Suprapubic skin (tissue), 4 donors: ENCODE data around the gene EDN3. TPM values are rescaled to one million over a fixed set of nuclear protein-coding genes. Genes with fewer than 3 reads are reported as not detected.

Source experiments
- DNase-seq, 2 donors: peaks; one replicate each; pipeline ENCODE4 v3.0.0-alpha.2; 2019; ENCODE audit warnings: low spot score in 2 of 2
- H3K27ac ChIP-seq: fragments of 200-600 bp; sonication (generic); one replicate; pipeline ENCODE4 v1.5.1; 2019
- H3K27me3 ChIP-seq: fragments of 200-600 bp; sonication (generic); one replicate; pipeline ENCODE4 v1.5.1; 2019
- H3K36me3 ChIP-seq: fragments of 200-600 bp; sonication (generic); one replicate; pipeline ENCODE4 v1.5.1; 2019
- H3K4me1 ChIP-seq: fragments of 200-600 bp; sonication (generic); one replicate; pipeline ENCODE4 v1.5.1; 2019
- H3K4me3 ChIP-seq: fragments of 200-600 bp; sonication (generic); one replicate; pipeline ENCODE4 v1.5.1; 2019; ENCODE audit warnings: mild to moderate bottlenecking
- H3K9me3 ChIP-seq: fragments of 200-600 bp; sonication (generic); one replicate; pipeline ENCODE4 v1.5.1; 2019
- EP300 ChIP-seq: sonication (generic); formaldehyde crosslinking; IDR thresholded peaks from one replicate; pipeline ENCODE4 v1.6.1; 2017; ENCODE audit warnings: antibody characterized with exemption
- POLR2A ChIP-seq, 2 donors: fragments of 450-650 bp; IDR thresholded peaks; one replicate each; pipeline ENCODE4 v1.6.1; 2017; ENCODE audit warnings: antibody characterized with exemption in 2 of 2, mild to moderate bottlenecking in 2 of 2, moderate library complexity in 2 of 2
- POLR2AphosphoS5 ChIP-seq, 3 donors: sonication (generic); formaldehyde crosslinking; IDR thresholded peaks; one replicate each; pipeline ENCODE4 v1.6.1; 2017; ENCODE audit warnings: antibody characterized with exemption in 3 of 3
- WGBS: methylation state at CpG from one replicate; pipeline ENCODE4 v1.1.5; 2018; 5-methylcytosine and 5-hydroxymethylcytosine counted together
- total RNA-seq, 4 donors: library from RNA; depleted of rRNA; stranded (reverse); fragments of >200 nt; gene quantifications; one replicate each; pipeline ENCODE4 v1.1.0, GENCODE V29; 2016
- TF ChIP-seq, protein P1 (sequence below), 2 donors: fragments of 200-600 bp in 1 of 2; fragments of 450-650 bp in 1 of 2; sonication (generic) in 1 of 2; IDR thresholded peaks; one replicate each; pipeline ENCODE4 v1.5.1; 2016 to 2019; ENCODE audit warnings: antibody characterized with exemption in 2 of 2, mild to moderate bottlenecking in 1 of 2, moderate library complexity in 1 of 2

Gene EDN3
- total RNA-seq, 4 donors from 2014 or later = 0.97 to 2.4 (median 1.6) TPM

DNA sequence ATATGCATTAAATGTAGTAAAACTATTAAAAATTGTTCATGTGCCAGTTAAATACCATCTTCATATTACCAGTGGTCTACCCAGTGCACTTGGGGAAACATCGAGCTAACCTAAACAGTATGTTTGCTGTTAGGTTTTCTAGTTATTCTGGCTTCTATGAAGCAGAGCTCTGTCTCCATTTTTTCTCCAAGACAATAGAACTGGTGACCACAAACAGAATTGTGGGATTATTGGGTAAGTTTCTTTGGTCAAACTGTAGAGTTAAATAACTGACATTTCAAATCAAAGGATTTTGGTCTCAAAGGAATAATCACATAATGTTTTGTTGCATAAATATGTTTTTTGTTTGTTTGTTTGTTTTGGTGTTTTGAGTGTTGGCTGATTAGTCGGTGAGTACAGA, 40.5 kb upstream of the EDN3 start:
- no peak overlapping the region for H3K27ac ChIP-seq
- no peaks in the 10 kb centered on the region for H3K4me1 ChIP-seq
- no peak for DNase-seq
- WGBS = 74% methylated on average over 2 of the region's 2 CpGs
- H3K36me3 ChIP-seq = no peaks in the 10 kb centered on the region
- H3K4me3 ChIP-seq = no peak overlapping the region
- TF ChIP-seq, protein P1, sequence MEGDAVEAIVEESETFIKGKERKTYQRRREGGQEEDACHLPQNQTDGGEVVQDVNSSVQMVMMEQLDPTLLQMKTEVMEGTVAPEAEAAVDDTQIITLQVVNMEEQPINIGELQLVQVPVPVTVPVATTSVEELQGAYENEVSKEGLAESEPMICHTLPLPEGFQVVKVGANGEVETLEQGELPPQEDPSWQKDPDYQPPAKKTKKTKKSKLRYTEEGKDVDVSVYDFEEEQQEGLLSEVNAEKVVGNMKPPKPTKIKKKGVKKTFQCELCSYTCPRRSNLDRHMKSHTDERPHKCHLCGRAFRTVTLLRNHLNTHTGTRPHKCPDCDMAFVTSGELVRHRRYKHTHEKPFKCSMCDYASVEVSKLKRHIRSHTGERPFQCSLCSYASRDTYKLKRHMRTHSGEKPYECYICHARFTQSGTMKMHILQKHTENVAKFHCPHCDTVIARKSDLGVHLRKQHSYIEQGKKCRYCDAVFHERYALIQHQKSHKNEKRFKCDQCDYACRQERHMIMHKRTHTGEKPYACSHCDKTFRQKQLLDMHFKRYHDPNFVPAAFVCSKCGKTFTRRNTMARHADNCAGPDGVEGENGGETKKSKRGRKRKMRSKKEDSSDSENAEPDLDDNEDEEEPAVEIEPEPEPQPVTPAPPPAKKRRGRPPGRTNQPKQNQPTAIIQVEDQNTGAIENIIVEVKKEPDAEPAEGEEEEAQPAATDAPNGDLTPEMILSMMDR (IDR thresholded peaks at IDR 0.05) = no peak
- TF ChIP-seq POLR2AphosphoS5 (IDR thresholded peaks at IDR 0.05) (no peak), EP300 (no peak), POLR2A (IDR thresholded peaks at IDR 0.05) (no peak)
- H3K9me3 ChIP-seq = no peaks in the 10 kb centered on the region
- peaks cover 33% of the 10 kb centered on the region for H3K27me3 ChIP-seq

DNA sequence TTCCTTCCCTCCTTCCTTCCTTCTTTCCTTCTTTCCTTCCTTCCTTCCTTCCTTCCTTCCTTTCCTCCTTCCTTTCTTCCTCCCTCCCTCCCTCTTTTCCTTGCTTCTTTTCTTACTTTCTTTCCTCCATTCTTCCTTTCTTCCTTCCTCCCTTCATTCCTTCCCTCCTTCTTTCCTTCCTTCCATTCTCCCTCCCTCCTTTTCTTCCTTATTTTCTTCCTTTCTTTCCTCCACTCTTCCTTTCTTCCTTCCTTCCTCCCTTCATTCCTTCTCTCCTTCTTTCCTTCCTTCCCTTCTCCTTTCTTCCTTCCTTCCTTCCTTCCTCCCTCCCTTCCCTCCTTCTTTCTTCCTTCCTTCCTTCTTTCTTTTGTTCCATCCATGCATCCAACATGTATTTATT, 35.1 kb upstream of the EDN3 start:
- DNase-seq = no peak
- Histone ChIP-seq H3K9me3 (no peaks in the 10 kb centered on the region), H3K4me1 (no peaks in the 10 kb centered on the region), H3K36me3 (no peaks in the 10 kb centered on the region), H3K27ac (no peak overlapping the region), H3K4me3 (no peak overlapping the region), H3K27me3 (peaks cover 33% of the 10 kb centered on the region)
- TF ChIP-seq, protein P1 (IDR thresholded peaks at IDR 0.05) = no peak
- TF ChIP-seq POLR2AphosphoS5 (IDR thresholded peaks at IDR 0.05) (no peak), POLR2A (IDR thresholded peaks at IDR 0.05) (no peak), EP300 (no peak)

DNA sequence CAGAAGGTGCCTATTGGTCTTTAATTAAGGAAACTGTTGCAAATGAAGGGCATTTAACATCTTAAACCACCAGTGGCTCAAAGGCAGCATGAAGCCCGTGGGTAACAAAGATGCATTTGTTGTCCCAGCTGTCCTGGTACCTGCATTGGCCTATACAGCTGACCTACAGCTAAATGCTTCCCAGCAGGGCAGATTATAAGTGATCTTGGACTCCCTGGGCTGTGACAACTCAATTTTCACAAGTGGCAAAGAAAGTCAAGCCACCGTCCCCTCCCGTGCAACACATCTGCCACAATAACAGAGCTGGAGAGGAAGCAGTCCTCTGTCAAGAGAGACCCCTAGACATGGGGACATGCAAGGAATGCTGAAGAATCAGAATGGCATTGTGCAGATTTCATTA, 31.5 kb upstream of the EDN3 start:
- peaks cover 26% of the 10 kb centered on the region for H3K27me3 ChIP-seq
- H3K4me3 ChIP-seq = no peak overlapping the region
- no peaks in the 10 kb centered on the region for H3K36me3 ChIP-seq
- H3K4me1 ChIP-seq = no peaks in the 10 kb centered on the region
- no peak for TF ChIP-seq POLR2AphosphoS5 (IDR thresholded peaks at IDR 0.05)
- TF ChIP-seq, protein P1 (IDR thresholded peaks at IDR 0.05) = no peak
- TF ChIP-seq EP300 = no peak
- no peak for TF ChIP-seq POLR2A (IDR thresholded peaks at IDR 0.05)
- WGBS = 69% methylated on average over 3 of the region's 3 CpGs
- no peaks in the 10 kb centered on the region for H3K9me3 ChIP-seq
- H3K27ac ChIP-seq = no peak overlapping the region
- no peak for DNase-seq

DNA sequence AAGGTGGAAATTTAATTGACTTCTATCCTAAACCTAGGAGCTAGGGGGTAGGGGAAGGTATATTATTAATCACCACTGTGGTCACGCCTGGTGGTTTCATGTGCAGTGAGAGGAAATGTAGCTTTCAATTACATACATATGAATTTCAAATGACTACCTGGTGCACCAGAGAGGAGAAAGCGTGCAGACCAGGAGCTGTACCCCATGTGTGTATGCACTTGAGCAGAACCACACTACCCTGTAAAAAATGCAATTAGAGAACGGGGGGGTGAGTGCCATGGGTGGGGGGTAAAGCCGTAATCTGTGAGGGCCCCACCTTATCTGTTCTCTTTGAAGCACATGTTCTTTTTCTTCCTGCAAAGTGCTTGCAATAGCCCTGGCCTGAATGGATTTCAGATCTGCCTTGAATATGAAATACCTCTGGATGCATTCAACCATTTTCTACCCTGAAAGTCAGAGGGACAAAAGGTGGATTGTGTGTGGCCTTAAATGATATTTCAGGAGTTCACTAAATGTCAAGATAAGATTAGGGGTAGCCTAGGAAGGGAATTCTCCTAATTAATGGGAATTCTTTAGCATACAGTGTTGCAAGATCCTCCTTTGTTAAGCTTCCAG, 30.9 kb upstream of the EDN3 start:
- no peak overlapping the region for H3K4me3 ChIP-seq
- H3K27me3 ChIP-seq = peaks cover 25% of the 10 kb centered on the region
- H3K27ac ChIP-seq = no peak overlapping the region
- H3K4me1 ChIP-seq = no peaks in the 10 kb centered on the region
- 67% methylated on average over 4 of the region's 4 CpGs for WGBS
- H3K9me3 ChIP-seq = no peaks in the 10 kb centered on the region
- TF ChIP-seq, protein P1 (IDR thresholded peaks at IDR 0.05) = no peak
- no peak for TF ChIP-seq EP300
- no peak for TF ChIP-seq POLR2A (IDR thresholded peaks at IDR 0.05)
- TF ChIP-seq POLR2AphosphoS5 (IDR thresholded peaks at IDR 0.05) = no peak
- no peaks in the 10 kb centered on the region for H3K36me3 ChIP-seq
- DNase-seq = no peak

DNA sequence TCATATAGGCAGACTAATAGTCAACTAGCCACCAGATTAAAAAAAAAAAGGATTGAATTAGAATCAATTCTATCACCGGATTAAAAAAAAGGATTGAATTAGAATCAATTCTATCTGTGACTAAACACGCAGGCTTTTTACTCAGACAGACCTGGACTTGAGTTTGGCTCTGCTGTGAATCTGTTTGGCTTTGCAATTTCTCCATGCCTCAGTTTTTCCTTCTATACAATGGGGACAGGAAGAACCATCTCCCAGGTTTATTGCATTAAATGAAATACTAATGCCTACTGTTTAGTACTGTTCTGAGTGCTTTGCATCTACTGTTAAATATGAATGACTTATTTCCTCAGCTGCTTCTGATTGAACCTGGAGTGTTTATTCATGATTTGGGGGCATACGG, 30.0 kb upstream of the EDN3 start:
- Histone ChIP-seq H3K4me3 (no peak overlapping the region), H3K27ac (no peak overlapping the region), H3K27me3 (peaks cover 24% of the 10 kb centered on the region), H3K9me3 (no peaks in the 10 kb centered on the region), H3K4me1 (no peaks in the 10 kb centered on the region), H3K36me3 (no peaks in the 10 kb centered on the region)
- no peak for DNase-seq
- TF ChIP-seq POLR2A (IDR thresholded peaks at IDR 0.05) (no peak), EP300 (no peak)
- TF ChIP-seq, protein P1 (IDR thresholded peaks at IDR 0.05) = no peak
- 62% methylated on average over 3 of the region's 3 CpGs for WGBS
